GM19328 (cell line): ENCODE data around the gene ARL16.

Source experiments
- ATAC-seq: cut with Tn5 transposase; IDR thresholded peaks from one replicate; pipeline ENCODE4 v1.9.1; 2021; ENCODE audit warnings: mild to moderate bottlenecking, moderate library complexity; ENCODE audit not compliant: unreplicated experiment

The ARL16 gene

DNA sequence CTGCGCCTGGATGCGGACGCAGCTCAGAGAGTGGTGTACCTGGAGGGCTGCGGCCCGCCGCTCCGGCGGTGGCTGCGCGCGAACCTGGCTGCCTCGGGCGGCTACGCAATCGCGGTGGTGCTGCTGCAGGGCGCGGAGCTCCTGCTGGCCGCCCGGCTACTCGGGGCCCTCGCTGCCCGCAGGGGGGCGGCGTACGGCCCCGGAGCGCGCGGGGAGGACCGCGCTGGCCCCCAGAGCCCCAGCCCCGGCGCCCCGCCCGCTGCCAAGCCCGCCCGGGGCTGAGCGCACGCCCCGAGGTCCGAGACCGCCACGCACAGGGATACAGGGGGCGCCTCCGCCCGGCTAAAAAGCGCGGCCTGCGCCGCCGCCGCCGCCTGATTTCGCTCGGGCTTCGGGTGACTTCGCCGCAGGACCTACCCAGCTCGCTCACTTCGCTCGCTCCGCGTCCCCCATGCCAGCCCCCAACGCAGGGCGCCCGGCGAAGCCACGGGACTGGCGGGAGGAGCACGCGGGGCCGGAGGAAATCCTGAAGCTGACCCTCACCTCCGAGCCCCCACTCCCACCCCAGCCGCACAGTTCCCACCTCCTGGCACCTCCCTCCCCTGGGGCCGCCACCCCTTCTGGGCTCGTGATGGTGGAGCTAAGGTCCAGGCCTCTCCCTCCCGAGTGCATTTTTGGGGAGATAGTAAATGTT, 35.4 kb downstream of the ARL16 start:
- ATAC-seq: no peak

DNA sequence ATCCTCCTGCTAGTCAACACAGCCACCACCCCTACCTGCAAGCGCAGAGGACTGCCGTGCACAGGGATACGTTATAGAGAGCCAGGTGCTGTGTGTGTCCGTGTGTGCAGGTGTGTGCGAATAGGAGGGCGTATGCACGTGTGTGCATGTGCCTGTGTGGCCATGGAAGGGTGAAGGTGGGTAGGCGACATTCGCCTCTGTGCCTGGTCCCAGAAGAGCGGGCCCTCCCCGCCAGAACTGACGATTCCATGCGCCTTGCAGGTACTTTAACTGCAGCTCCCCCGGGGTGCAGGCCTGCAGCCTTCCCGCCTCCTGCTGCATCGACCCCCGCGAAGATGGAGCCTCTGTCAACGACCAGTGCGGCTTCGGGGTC, 36.0 kb downstream of the ARL16 start:
- ATAC-seq: no peak

DNA sequence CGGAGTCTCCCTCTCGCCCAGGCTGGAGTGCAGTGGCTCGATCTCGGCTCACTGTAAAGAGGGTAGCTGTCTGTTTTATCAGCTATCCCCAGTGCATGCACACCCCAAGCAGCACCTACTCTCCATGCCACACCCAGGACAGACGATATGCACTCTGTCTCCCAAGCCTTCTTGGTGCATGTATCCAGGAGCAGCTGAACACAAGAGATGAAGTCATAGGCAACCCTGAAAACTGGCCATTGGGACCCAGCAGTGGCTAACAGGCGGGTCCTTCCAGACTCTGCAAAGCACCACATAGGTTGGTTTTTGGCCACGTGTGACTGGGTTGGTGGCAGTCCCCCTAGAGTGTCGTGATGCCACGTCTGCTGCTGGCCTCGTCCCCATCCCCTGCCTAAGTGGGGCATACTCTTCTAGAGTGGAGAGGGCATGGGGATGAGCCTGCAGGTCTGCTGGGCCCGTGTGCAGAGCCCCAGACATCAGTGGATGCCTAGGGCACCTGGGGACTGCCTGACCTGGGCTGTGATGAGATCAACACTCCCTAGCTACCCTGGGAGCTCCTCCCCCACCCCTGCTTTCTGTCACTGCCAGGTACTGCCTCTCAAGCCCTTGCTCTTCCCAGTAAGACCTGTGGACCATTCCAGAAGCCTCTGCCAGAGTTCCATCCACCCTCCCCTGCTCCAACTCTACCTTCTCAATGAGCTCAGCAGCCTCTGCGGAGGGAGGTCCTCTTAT, 36.6 kb downstream of the ARL16 start:
- no peak for ATAC-seq

DNA sequence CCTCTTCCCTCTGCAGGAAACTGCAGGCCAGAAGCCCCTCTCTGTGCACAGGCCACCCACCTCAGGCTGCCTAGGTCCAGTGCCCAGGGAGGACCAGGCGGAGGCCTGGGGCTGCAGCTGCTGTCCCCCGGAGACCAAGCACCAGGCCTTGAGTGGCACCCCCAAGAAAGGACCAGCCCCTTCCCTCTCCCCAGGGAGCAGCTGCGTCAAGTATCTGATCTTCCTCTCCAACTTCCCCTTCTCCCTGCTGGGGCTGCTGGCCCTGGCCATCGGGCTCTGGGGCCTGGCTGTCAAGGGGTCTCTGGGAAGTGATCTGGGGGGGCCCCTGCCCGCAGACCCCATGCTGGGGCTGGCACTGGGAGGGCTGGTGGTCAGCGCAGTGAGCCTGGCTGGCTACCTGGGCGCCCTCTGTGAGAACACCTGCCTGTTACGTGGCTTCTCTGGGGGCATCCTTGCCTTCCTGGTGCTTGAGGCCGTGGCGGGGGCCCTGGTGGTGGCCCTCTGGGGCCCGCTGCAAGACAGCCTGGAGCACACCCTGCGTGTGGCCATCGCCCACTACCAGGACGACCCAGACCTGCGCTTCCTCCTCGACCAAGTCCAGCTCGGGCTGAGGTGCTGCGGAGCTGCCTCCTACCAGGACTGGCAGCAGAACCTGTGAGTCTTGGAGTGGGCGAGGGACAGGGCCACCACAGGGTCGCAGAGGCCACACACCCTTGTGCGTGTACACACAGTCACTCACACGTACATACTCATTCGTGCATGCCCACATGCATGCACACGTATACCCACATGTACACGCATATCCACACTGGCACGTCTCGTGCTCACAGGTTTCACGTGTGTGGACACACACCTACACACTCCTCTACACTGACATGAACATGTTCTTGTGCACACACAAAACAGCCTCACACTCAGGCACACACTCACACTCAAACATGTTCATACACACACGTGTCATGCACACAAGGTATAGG, 38.3 kb downstream of the ARL16 start:
- ATAC-seq: no peak

DNA sequence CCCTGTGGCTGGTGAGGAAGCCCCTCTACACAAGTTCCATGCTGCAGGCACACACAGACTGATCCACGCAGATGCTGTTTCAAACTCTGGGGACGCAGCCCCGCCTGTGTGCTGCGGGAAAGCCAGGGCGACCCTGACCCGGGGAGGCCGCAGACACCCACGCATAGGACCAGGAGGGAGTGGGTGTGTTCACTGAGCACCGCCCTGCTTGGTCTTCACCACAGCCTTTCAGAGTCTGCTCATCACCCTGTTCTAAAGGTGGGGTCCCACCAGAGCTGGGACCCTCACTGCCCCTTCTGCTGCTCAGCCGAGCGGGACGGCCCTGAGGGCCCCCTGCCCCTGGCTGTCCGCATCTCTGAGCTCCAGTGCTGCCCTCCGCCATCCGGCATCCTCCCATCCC, 39.1 kb downstream of the ARL16 start:
- no peak for ATAC-seq

DNA sequence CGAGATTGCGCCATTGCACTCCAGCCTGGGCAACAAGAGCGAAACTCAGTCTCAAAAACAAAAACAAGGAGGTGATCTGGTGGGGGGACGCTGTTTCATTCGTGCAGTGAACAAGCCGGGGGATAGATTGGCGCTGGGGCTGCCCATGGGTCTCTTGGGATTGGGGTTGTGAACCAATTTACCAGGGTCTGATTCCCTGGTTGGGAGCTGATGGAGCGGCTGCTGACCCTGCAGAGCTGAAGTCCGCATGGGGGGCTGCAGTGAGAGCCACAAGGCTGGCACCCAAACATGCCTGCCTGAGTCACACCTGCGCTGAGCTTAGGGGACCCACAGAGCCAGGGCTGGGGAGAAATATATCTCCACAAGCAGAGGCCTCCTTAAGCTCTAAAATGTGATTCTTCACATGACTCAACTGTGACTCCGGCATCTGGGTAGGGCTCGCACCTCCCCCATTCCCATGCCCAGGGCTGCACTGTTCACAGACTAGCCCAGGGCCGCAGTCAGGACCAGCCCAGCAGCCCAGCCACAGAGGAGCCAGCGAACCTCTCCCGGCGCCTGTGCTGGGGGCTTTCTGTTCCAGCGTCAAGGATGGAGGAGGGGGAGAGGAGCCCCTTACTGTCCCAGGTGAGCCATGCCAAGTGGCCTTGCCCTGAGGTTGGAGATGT, 41.6 kb downstream of the ARL16 start:
- ATAC-seq: no peak

DNA sequence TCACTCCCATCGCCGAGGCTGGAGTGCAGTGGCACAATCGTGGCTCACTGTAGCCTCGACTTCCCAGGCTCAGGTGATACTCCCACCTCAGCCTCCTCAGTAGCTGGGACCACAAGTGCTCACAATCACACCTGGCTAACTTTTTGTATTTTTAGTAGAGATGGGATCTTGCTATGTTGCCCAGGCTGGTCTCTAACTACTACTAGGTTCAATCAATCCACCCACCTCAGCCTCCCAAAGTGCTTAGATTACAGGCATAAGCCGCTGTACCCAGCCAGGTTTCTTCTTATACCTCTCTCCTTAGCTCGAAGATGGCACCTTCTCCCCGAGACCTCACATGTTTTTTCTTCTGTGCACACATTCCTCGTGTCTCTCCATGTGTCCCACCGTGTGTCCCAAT, 43.6 kb downstream of the ARL16 start:
- ATAC-seq: no peak

DNA sequence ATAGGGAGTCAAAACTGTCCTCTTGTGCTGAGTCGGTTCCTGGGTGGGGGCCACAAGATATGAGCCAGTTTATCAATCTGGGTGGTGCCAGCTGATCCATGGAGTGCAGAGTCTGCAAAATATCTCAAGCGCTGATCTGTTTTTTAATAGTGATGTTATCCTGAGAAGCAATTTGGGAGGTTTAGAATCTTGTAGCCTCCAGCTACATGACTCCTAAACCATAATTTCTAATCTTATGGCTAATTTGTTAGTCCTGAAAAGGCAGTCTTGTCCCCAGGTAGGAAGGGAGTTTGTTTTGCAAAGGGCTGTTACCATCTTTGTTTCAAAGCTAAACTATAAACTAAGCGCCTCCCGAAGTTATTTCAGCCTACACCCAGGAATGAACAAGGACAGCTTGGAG, 44.9 kb downstream of the ARL16 start:
- ATAC-seq: no peak

DNA sequence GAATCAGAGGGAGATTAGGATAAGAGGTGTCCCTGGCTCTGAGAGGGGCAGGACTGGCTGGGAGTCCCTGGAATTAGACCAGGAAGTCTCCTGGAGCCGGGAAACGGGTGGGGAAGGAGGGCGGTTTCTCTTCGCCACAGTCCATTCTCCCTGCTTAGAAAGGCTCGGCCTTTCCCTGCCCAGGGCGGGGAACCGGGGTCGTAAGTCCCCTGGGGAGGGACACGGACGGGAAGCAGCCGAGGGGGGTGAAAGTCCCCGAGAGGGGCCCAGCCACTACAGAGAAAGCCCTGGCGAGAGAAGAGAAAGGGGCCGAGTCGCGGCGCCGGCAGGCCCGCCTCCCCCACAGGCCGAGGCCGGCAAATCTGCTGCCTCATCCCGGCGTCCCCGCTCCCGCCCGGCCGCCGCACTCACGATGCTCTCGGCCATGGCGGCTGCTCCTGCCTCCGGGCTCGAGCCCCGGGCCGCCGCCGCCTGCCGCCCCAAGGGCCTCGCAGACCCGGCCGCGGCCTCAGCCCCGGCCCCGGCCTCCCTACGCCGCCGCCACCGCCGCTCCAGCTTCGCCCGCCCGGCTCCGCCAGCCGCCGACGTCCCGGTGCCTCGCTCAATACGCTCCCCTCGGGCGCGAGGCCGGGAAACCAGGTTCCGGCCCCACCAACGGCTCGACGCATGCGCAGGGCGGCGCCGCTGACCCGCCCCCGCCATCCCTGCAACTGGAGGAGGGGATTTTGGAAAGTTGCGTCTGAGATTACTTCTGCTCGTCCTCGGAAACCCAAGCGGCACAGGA, 46.9 kb downstream of the ARL16 start, which contains the start of the genes NPLOC4 and TSPAN10:
Gene NPLOC4 (minus strand): TSS at position 608 of the 784 bp plus-strand sequence. CDS start 182 bp downstream, at position 426.
Gene TSPAN10 (plus strand): TSS at position 692 of the 784 bp plus-strand sequence. CDS start 5,217 bp downstream, outside the sequence.
- peak; percentile 85 for ATAC-seq

DNA sequence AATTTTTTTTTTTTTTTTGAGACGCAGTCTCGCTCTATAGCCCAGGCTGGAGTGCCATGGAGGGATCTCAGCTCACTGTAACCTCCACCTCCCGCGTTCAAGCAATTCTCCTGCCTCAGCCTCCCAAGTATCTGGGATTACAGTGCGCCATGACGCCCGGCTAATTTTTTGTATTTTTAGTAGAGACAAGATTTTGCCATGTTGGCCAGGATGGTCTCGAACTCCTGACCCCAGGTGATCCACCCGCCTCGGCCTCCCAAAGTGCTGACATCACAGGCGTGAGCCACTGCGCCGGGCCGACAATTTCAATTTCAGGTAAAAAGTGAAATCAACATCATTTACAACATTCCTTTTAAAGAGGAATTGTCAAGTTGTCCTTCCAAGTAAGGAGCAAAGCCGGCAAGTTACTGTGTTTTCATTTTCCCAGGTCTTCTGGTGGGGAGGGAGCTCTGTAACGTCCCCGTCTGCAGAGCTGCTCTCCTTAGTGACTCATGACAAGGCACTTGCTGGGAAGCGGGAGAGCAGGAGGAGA, 47.6 kb downstream of the ARL16 start:
- no peak for ATAC-seq

DNA sequence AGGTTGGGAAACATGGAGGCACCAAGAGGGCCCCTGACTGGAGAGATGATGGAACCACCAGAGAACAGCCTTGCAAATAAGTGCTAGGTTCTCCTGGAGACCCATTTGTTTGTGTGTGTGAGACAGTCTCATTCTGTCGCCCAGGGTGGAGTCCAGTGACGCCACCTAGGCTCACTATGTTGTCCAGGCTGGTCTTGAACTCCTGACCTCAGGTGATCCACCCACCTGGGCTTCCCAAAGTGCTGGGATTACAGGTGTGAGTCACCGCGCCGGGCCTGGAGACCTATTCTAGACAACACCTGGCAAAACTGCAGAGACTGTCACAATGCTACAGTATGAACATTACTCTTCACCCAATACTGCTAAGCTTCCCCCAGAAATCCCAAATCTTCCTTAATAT, 48.2 kb downstream of the ARL16 start:
- no peak for ATAC-seq

DNA sequence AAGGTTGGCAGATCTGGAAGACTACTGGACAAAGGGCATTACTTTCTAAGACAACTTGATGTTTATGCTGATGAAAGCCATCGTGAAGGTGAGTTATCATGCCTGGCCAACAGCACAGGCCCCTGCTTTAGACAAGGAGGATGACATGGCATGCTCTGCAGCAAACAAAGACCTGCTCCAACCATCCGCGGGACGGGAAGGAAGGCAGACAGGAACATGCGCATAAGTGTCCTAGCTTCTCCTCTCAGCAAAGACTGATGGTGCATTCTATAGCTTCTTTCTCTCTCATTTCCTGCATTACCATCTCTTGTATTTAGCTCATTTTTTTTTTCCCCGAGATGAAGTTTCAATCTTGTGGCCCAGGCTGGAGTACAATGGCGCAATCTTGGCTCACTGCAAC, 52.1 kb downstream of the ARL16 start:
- no peak for ATAC-seq
